ENCODE data around the gene XPNPEP3. TPM values are rescaled to one million over a fixed set of nuclear protein-coding genes. Genes with fewer than 3 reads are reported as not detected.

Gene XPNPEP3
- total RNA-seq, result 10 to 100 TPM; 18.1 to 21.6 (median 19.3) TPM

- Histone ChIP-seq H3K4me1 (peaks cover 40% of the 10 kb centered on the region in 2 donors), H3K27ac (peak within 1 kb of the TSS; percentile 99 to 100 (median 99)), H3K4me3 (replicated peaks in 1 of 3) (peak within 1 kb of the TSS; percentile 77 to 97 (median 78)), H3K27me3 (no peaks in the 10 kb centered on the region), H3K9me3 (no peaks in the 10 kb centered on the region), H3K36me3 (no peaks in the 10 kb centered on the region)
- intact Hi-C loops (cut with DNase I), result no loop called here
- DNase-seq, result peak; percentile 99
- TF ChIP-seq CTCF (IDR thresholded peaks at IDR 0.05) (peak in 2 of 6 experiments; percentile 10 to 21), POLR2A (IDR thresholded peaks at IDR 0.05) (peak in 1 of 2 donors; percentile 82)
- 0 to 1% methylated on average over 51 to 52 of the region's 63 CpGs for WGBS, 2 donors
Measured at GRCh38 chr22:40856513-40857308, at the start of gene XPNPEP3, which contains the start of gene ST13. XPNPEP3 (plus strand) TSS chr22:40857148; CDS start chr22:40857182, 34 bp downstream. ST13 (minus strand) TSS chr22:40856639; CDS start chr22:40856540, 99 bp downstream.

GRCh38 chr22:40808018-40808841, 48.7 kb upstream of the XPNPEP3 start:
- WGBS, 2 donors, result 60 to 65% methylated on average over 6 of the region's 6 CpGs
- intact Hi-C loops (cut with DNase I), result no loop called here
- H3K27me3 ChIP-seq, result no peaks in the 10 kb centered on the region
- DNase-seq, result no peak
- H3K4me3 ChIP-seq (replicated peaks in 1 of 3), result no peak overlapping the region
- peaks cover 8 to 11% of the 10 kb centered on the region in 2 donors for H3K4me1 ChIP-seq
- no peak overlapping the region for H3K27ac ChIP-seq
- no peaks in the 10 kb centered on the region for H3K36me3 ChIP-seq
- TF ChIP-seq POLR2A (IDR thresholded peaks at IDR 0.05) (no peak), CTCF (IDR thresholded peaks at IDR 0.05) (no peak)
- no peaks in the 10 kb centered on the region for H3K9me3 ChIP-seq

- no peak for DNase-seq
- no peaks in the 10 kb centered on the region for H3K9me3 ChIP-seq
- no peaks in the 10 kb centered on the region for H3K27me3 ChIP-seq
- no peak overlapping the region for H3K27ac ChIP-seq
- no peak overlapping the region for H3K4me3 ChIP-seq (replicated peaks in 1 of 3)
- H3K4me1 ChIP-seq, result peaks cover 11 to 13% of the 10 kb centered on the region in 2 donors
- no peaks in the 10 kb centered on the region for H3K36me3 ChIP-seq
- TF ChIP-seq CTCF (IDR thresholded peaks at IDR 0.05) (no peak), POLR2A (IDR thresholded peaks at IDR 0.05) (no peak)
- intact Hi-C loops (cut with DNase I), result no loop called here
Measured at GRCh38 chr22:40813912-40814315, 43.0 kb upstream of the XPNPEP3 start.

- Histone ChIP-seq H3K27me3 (no peaks in the 10 kb centered on the region), H3K36me3 (no peaks in the 10 kb centered on the region), H3K9me3 (no peaks in the 10 kb centered on the region), H3K27ac (no peak overlapping the region), H3K4me3 (replicated peaks in 1 of 3) (no peak overlapping the region), H3K4me1 (peaks cover 17 to 19% of the 10 kb centered on the region in 2 donors)
- TF ChIP-seq CTCF (IDR thresholded peaks at IDR 0.05), result no peak
- TF ChIP-seq POLR2A (IDR thresholded peaks at IDR 0.05), result no peak
- intact Hi-C loops (cut with DNase I), result no loop called here
- DNase-seq, result no peak
- 92% methylated on average over 4 of the region's 4 CpGs for WGBS, 2 donors
Measured at GRCh38 chr22:40817737-40818136, 39.2 kb upstream of the XPNPEP3 start.
